A673 (cell line): Measurements from ENCODE around the gene MTHFD1.

Experiments
- CTCF ChIP-seq: fragments of 300-800, 200-600 bp; sonication (generic); conservative IDR thresholded peaks from 2 replicates; pipeline ENCODE4 v1.5.1; 2017; ENCODE audit warnings: low read depth, mild to moderate bottlenecking, antibody characterized with exemption, low read length, moderate library complexity, mixed read lengths
- EZH2 ChIP-seq: fragments of 200-600 bp; sonication (generic); IDR thresholded peaks from 2 replicates; pipeline ENCODE4 v1.6.1; 2017; ENCODE audit warnings: borderline replicate concordance, low read depth, mild to moderate bottlenecking, mixed read lengths, antibody characterized with exemption, low read length; ENCODE audit not compliant: poor library complexity, severe bottlenecking

- TF ChIP-seq CTCF (no peak), EZH2 (no peak)
Observed at GRCh38 chr14:64464651-64465050, 76.5 kb downstream of the MTHFD1 start.
